Islet of Langerhans (tissue), 1 donor: ENCODE data around the gene GRIK1.
A peak's percentile ranks its signal among the peaks of the same experiment; 100 is the strongest.

Experiments
- FAIRE-seq: peaks from one replicate; lab custom pipeline; 2011; peaks lifted over from hg19 to GRCh38; lab: Jason Lieb, UNC

Gene GRIK1

GRCh38 chr21:29786496-29787360, 153.1 kb downstream of the GRIK1 start:
- no peak for FAIRE-seq

- no peak for FAIRE-seq
Measured at GRCh38 chr21:29777160-29777559, 162.6 kb downstream of the GRIK1 start.

- FAIRE-seq = no peak
Measured at GRCh38 chr21:29775462-29775861, 164.3 kb downstream of the GRIK1 start.

- FAIRE-seq = no peak
Measured at GRCh38 chr21:29771491-29772066, 168.2 kb downstream of the GRIK1 start.

GRCh38 chr21:29763674-29764073, 176.1 kb downstream of the GRIK1 start:
- peak; percentile 58 for FAIRE-seq

- no peak for FAIRE-seq
Measured at GRCh38 chr21:29762570-29763082, 177.2 kb downstream of the GRIK1 start.

- FAIRE-seq = no peak
Measured at GRCh38 chr21:29753216-29753615, 186.6 kb downstream of the GRIK1 start.

GRCh38 chr21:29751473-29752185, 188.2 kb downstream of the GRIK1 start:
- FAIRE-seq = no peak

- no peak for FAIRE-seq
Measured at GRCh38 chr21:29749957-29750356, 189.8 kb downstream of the GRIK1 start.

GRCh38 chr21:29749223-29749622, 190.6 kb downstream of the GRIK1 start:
- no peak for FAIRE-seq

GRCh38 chr21:29748391-29749167, 191.2 kb downstream of the GRIK1 start:
- FAIRE-seq = no peak

- FAIRE-seq = no peak
Measured at GRCh38 chr21:29741761-29742160, 198.0 kb downstream of the GRIK1 start.

GRCh38 chr21:29739176-29739575, 200.6 kb downstream of the GRIK1 start:
- FAIRE-seq = no peak

- FAIRE-seq = no peak
Measured at GRCh38 chr21:29738730-29739129, 201.1 kb downstream of the GRIK1 start.

- FAIRE-seq = no peak
Measured at GRCh38 chr21:29737186-29737585, 202.6 kb downstream of the GRIK1 start.

- no peak for FAIRE-seq
Measured at GRCh38 chr21:29730281-29730680, 209.5 kb downstream of the GRIK1 start.

- FAIRE-seq = no peak
Measured at GRCh38 chr21:29726044-29726443, 213.8 kb downstream of the GRIK1 start.

GRCh38 chr21:29725025-29725736, 214.6 kb downstream of the GRIK1 start:
- no peak for FAIRE-seq

GRCh38 chr21:29721964-29722363, 217.8 kb downstream of the GRIK1 start:
- no peak for FAIRE-seq

- no peak for FAIRE-seq
Measured at GRCh38 chr21:29721221-29721620, 218.6 kb downstream of the GRIK1 start.

GRCh38 chr21:29719521-29719920, 220.3 kb downstream of the GRIK1 start:
- no peak for FAIRE-seq
